T-helper 9 cell (primary cell): ENCODE data around the gene ZCCHC24.

Experiments used
- DNase-seq: peaks from one replicate; pipeline ENCODE4 v3.0.0-alpha.2; 2020

The ZCCHC24 gene

DNA sequence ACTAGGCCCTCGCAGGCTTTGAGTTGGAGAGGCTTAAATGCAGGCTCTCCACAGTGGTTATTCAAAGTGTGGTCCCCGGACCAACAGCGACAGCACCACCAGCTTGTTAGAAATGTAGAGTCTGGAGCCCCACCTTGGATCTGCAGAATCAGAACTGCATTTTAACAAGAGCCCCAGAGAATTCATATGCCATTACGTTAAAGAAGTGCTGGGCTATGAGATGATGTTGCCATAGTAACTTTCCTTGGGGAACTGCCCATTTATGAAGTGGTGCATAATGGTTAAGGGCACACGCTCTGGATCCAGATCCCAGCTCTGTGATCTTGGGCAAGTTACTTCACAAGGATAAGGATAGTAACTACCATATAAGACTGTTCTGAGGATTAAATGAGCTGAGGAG lies 48.9 kb downstream of the ZCCHC24 start:
- no peak for DNase-seq

DNA sequence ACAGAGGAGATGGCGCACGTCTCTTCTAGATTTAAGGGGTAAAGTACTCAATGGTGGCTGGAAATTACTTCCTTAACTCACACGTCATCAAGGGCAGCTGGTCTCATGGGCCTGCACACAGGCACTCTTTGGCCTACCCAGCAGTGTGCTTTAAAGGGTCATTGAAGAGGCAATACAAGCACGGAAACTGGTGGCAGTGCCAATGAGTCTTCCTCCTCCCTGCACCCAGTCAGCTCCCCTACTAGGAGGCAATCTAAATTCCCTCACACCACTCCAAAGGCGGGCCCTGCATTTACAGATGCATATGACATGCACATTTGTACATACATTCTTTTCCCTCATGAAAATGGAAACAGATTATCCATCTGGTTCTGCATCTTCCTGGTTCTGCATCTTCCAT lies 50.8 kb downstream of the ZCCHC24 start:
- no peak for DNase-seq

DNA sequence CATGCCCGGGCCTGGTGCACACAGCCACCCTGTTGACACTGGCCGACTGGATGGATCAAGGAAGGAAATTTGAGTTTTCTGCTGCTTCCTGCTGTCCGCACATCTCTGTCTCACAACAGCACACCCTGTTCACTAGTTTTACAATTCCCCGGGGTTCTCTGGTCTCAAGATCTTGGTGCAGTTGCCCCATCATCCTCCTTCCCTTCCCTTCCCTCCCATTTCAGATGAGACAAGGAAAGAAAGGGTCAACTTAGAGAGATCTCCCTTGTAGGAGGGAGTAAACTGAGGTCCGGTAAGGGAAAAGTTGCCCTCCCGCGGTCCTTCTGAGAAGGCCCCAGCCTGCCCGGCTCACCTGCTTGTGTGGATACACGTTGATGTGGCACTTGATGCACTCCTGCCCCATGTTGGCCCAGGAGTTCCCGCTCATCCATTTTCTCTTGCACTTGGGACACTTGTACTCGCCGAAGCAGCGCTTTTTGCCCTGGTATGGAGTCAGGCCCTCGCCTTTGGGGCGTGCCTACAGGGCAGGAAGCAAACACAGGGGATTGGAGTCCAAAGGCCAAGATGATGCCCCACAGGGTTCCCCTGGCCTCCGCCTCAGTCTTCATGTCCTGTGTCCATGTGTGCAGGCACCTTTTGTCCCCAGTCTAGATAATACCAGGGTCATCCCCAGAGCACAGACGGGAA lies 51.4 kb downstream of the ZCCHC24 start:
- DNase-seq = no peak

DNA sequence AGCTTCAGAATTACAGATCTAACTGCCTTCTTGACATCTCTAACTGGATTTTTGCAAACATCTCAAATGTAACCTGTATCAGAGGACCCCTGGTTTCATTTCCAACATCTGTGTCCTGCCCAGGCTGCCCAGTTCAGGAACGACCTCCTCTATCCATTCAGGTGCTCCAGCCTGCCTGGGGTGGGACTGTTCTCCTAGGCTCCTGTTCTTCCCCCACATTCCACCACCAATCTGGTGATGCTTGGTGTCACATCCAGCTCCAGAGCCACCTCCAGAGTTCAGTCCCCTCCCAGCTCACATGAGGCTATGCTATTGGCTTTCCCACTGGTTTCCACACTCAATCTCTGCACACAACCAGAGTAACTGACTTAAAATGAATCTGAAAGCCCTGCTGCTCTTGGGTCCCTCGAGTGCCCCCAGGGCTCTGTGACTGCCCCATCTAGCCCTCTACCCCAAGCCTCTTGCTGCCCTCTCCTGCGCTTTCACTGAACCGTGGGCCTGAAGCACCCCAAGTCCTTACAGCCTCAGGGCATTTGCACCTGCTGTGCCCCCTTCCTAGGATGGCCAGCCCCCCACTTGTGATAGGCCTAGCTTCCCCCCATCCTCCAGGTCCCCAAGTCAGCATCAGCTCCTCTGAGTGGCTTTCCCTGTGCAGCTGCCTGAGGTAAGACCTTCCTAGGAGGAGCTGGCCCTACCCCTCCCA lies 52.1 kb downstream of the ZCCHC24 start:
- no peak for DNase-seq

DNA sequence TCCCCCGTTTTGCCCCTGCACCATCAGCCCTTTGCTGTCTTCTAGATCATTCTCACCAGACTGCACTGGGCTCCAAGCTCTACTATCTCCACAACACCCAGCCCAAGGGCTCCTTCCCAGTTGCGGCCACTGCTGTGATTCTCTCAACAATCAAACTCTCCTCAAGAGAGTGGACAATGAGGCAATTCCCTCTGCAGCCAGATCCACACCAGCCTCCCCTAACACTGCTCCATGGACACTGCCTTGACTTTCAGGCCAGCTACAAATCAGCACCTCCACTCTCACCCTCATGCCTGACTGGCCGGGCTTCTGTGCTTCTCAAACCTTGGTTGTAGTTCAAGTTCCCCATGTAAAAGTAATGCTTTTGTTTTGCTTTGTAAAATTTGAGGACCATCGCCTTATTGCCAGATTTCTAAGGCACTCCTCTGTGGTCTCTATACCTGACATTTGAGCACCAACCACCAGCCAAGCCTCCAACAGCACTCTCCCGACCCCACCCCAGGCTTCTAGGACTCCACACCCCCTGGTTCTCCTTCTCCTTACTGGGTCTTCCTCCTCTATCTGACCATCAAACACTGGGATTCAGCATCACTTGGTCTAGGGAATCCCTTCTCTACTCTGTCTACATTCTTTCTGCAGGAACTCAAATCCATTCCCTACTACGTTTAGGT lies 52.8 kb downstream of the ZCCHC24 start:
- no peak for DNase-seq

DNA sequence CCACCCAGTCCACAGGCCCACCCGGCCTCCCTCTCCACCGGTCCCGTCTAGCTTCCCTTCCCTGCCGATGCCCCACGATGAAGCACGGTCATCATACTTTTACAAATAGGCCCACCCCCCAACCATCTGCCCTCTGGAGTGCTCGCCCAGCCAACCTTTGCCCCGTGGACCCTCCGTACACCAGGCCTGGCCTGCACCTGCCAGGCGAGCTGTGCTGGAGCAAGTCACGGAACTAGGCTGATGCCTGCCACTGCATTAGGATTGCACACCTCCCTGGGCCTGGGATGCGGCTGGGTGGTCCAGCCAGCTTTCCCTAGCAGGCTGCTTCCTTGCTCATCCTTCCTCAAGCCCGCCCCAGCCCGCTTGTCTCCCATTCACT lies 53.4 kb downstream of the ZCCHC24 start:
- DNase-seq = no peak

DNA sequence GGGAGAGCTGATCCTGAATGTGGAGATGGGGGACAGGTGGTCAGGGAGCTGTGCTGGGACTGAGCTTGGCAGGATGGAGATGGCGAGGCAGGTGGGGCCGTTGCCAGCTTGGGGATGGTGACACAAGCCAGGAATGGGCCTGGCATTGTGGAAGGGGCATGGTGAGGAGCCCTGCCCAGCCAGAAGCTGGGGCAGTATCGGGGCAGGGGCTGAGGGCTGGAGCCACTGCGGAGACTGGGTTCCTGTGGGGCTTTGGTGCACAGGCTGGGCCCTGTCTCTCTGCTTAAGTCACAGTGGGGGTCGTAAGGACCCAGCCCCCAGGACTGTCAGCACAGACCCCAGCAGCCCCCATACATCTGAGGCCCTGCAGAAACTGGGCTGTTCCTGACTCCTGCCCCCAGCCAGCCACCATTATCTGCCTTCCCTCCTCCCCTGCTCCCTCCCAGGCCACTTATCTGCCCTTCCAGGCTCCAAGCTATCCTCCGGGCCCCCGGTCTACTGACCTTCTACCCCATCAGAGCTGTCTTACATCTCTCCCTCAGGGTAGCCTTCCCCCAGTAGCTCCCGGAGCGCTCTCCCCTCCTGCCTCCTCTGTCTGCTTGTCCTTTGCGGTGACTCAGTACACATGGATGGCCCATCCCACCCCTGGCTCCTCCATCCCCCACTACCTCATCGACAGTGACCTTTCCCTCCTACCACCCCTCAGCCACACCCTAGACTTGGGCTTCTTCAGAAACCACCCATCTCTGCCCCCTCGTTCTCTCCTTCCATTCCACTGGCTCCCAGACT lies 54.0 kb downstream of the ZCCHC24 start:
- DNase-seq = no peak

DNA sequence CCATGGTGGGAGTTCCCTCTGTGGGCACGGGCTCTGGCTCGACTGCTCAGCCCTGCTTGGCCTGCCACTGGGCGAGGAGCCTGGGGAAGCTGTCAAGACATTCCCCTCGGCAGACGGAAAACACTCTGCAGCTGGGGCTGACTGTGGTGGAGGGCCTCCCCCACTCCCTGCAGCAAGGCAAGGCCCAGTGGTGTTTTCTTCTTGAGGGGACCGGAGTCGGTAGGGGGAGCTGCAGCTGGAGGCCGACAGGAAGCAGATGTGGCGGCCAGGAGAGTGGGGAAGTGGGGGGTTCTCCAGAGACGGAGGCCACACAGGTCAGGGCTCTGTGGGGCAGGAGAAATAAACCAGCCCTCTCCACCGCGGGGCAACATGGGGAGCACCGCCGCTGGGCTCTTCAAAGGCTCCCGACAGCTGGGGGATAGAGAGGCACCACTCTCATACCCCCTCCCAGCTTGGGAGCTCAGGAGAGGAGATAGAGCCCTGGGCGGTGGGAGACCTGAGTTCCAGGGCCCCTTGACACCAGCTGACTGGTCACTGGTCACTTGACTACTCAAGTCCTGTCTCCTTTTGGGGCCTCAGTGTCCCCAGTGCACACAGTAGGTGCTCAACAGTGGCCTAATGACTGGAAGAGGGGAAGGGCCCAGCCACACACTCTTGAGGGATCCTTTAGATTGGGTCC lies 54.7 kb downstream of the ZCCHC24 start:
- no peak for DNase-seq

DNA sequence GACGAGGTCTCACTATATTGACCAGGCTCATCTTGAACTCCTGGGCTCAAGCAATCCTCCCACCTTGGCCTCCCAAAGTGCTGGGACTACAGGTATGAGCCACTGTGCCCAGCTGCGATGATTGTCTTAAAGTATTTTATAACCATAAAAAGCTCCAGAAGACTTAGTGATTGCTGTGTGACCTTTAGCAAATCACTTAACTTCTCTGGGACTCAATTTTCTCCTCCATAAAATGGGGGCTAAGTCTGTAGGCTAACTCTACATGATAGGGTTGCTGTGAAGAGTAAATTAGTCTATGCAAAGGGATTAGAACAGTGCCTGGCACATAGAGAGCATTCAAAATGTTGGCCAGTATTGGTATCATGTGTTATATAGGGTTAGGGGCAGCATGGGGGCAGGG lies 55.4 kb downstream of the ZCCHC24 start:
- DNase-seq = no peak

DNA sequence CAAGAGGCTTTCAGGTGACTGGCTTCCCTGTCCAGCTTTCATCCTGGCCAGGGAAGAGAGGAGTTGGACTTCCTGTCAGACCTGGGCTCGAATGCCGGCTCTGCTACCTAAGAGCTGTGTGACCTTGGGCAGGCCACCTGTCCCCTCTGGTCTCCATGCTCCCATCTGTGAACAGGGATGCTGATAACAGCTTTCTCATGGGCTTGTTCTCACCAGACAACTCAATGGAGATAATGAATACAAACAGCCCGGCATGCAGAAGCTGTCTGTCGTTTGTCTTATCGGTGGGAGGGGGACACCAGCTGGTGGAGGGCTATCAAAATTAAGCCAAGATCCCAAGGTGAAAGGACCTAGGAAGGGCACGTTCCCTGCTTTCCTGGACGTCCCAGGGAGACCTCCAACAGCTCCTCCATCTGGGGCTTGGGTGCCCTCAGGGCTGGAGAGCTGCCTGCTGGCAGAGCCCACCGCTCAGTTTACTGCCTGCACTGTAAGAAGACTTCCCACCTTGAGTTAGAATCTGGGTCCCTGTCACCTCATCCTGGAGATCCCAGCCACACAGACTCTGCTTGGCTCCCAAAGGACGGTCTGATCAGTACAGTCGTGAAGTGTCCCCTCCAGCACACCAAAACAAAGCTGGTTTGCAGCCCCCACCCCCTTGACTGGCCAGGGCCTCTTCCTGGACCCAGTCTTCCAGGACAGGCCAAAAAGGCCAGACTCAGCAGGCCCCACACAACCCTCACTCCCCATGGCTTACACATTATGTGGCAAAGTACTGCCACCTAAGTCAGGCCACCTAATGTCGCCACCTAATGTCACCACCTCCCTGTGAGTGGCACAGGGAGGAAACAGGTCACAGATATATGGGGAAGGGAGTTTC lies 57.2 kb downstream of the ZCCHC24 start:
- DNase-seq = no peak

DNA sequence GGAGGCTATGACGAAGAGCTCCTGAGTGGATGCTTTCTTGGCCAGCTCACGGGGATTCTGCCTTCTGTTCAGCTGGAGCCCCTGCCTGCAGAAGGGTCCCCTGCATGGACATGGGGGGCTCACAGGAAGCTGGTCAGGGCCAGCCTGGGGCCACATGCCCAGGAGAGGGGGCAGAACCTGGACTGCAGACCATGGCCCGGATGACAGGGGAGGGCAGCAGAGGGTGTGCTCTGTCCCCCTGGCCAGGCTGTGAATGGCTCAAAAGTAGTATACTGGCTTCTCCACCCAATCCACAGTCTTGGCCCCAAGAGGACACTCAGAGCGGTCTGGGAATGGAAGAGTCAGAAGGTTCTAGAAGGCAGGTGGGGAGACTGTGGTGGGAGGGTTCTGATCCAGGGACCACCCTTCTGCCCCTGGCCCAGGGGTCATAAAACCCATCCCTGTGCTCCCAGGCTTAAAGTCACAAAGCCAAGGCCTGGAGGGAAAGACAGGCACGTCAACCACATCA lies 57.9 kb downstream of the ZCCHC24 start:
- DNase-seq = no peak

DNA sequence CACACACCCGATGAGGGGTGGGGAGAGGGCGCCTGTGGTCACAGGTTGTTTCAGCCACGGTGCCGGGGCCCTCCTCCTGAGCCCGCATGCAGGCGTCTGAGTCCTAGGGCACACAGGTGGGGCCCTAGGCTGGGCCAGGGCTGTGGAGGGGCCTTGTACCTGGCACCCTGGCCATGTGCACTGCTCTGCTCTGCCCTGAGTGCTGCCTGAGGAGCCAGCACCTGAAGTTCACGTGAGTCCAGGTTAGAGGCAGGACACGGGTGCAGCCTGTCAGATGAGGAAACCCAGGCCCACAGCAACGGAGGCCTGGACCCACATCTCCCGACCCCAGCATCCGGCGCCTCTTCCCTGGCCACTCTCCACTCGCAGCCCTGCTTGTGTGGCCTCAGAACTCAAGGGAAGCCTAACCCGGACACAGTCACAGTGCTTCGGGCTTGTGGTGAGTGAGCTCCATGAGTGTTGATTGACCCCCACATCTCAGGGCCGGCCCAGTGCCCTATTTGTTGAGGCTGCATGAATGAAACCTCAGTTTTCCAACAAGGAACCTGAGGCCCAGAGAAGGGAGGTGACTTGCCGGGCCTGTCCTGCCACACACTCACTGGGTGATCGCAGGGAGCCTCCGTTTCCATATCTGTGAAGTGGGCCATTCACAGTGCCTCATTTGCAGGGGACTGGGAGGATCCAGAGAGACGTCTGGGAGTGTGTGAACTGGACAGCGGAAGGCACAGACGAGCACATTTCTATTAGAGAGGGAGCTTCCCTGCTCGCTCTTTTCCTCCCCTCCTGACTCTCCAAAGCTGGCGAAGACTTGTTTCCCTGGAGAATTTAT lies 58.6 kb downstream of the ZCCHC24 start:
- DNase-seq = no peak

DNA sequence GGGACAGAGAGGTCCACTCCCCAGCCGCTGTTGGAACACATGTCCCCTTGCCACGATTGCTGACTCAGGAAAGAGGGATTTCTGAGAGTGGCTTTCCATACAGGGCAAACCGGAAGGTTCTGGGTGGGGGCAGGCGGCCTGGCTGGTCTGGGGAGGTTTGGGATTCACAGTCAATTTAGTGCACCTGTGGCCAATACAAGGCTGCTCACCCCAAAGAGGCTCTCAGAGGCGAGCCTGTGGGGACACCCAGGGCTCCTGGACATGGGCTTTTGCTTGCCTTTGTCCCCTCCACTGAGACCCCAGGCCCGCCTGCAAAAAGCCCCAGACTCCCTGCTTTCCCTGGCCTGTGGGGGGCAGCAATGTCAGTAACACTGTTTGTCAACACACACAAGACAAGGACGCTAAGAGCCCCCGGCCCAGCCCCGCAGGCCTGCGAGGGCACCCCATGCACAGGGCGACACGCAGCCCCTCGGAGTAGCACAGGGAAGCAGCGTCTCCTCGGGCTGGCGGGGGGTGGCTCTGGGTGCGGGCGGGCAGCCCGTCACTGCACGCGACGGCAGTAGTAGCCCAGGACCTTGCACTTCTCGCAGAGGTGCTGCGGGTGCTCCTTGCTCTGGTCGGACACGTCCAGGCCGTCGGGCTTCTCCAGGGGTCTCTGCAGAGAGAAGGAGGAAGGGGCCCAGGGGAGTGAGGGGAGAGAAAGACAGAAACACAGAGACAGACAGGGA lies 59.5 kb downstream of the ZCCHC24 start:
- DNase-seq = no peak

DNA sequence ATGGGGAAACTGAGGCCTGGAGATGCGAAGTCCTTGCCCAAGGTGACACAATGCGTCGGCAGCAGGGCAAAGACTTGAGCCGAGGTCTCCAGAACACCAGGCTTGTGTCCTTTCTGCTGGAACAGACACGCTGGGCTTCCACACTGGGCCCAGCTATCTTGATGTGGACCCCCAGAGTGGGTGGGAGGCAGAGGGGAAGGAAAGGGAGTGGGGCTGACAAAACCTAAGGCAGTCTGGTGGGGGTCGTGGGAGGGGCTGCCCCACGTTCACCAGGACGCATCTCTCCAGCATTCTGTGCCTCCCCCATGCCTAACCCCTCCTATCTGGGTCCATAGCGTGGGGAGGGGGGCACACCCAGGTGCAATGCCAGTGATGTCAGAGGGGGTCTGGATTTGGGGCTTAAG lies 60.0 kb downstream of the ZCCHC24 start:
- DNase-seq = no peak

DNA sequence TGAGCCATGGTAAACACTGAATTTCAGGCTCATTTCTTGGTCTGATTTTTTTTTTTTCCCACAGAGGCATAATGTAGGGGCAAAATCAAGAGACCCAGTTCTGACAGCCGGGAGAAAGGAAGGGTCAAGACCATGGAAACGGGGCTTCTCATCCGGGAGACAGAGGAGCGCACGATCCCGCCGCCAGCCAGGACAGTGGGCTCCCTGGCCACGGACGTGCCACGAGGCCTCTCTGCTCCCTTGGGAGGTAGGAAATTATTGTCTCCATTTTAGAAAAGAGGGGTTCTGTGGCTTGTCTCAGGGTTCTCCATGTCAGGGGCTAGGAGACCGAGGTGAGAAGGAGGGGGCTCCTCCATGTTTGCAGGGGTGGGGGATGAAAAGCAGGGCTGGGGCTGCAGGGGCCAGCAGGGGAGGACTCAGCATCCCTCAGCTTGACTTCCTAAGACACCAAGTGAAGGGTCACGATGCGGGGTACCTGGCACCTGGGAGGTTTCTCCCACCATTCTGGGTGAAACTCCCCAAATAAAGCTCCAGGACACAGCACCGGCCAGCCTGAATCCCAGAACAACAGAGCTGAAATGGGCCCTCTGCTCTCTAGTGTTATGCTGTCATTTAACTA lies 60.5 kb downstream of the ZCCHC24 start:
- DNase-seq = no peak

DNA sequence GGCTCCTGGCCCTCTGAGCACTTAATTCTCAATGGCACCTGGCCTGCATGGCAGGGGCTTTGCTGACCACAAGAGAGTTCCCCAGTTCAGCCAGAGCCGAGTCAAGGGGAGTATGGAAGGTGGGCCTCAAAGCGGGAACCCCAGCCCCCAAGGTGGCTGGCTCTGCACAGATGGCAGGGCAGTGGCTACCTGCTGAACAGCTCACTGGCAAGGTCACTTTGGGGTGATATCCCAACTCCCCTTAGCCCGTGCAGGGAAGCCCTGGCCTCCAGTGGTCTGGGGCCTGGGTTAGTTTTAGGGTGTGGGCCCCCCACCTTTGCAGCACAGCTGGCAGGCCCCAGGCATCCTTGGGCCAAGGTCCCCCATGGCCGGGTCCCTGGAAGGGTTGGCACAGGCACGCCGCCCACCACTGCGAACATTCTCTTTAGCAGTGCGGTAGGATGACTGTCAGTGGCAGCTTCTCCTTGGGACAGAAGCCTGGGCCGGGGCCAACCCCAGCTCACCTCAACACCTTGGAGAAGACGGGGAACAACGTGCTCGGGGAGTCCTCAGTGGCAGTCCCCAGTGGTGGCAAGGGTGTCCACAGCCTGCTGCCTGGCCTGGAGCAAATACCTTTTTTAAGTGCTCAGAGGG lies 61.3 kb downstream of the ZCCHC24 start:
- DNase-seq = no peak

DNA sequence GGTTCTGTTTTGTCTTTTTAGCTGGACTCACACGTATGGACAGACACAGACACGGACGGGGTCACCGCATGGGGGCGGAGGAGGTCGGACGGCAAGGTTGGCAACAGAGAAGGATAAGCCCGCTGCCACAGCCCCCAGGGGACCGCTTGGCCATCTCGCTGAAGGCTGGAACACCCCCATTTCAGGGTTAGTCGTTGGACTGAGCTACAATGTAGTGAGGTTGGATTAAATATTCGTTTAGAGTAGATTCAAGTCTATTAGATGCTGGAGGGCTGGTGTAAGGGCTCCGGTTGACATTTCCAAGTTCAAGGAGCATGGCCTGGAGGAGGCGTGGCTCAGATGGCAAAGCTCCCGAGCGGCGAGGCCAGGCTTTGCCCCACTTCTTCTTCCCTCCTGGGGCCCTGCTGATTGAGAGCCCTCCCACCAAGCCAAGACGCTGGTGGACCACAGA lies 62.9 kb downstream of the ZCCHC24 start:
- no peak for DNase-seq

DNA sequence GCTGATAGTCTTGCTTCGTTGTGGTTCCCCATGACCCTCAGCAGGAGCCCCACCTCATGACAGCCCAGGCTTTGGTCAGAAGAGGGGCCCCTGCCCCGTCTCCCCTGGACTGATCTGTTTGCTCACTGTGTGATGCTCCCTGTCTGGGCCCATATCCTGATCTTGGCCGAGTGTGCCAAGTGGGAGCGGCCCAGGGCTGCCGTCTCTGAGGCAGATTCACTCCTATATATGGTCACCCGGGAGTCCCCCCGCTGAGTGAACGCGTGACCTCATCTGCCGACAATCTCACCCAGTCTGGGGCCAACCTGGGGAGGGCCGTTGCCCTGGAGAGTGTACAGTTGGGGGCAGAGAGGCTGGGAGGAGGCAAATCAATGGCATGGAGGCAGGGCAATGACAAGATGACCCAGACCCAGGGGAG lies 63.6 kb downstream of the ZCCHC24 start:
- no peak for DNase-seq
